Measurements from ENCODE around the gene IL22RA1.

The IL22RA1 gene

GRCh38 chr1:24102961-24103360 lies 40.0 kb downstream of the IL22RA1 start:
- TF ChIP-seq CTCF (IDR thresholded peaks at IDR 0.05; ENCODE audit: low read depth, low read length, missing control alignments) = no peak
- H3K4me3 ChIP-seq (replicated peaks; ENCODE audit: low read depth, low read length) = no peak overlapping the region
- no peak for DNase-seq (ENCODE audit: extremely low read depth, low read depth)

- DNase-seq (ENCODE audit: extremely low read depth, low read depth) = no peak
- no peak for TF ChIP-seq CTCF (IDR thresholded peaks at IDR 0.05; ENCODE audit: low read depth, low read length, missing control alignments)
- H3K4me3 ChIP-seq (replicated peaks; ENCODE audit: low read depth, low read length) = no peak overlapping the region
These were observed 40.9 kb downstream of the IL22RA1 start for GRCh38 chr1:24101796-24102586.

GRCh38 chr1:24100945-24101737 lies 41.8 kb downstream of the IL22RA1 start:
- H3K4me3 ChIP-seq (replicated peaks; ENCODE audit: low read depth, low read length) = no peak overlapping the region
- no peak for DNase-seq (ENCODE audit: extremely low read depth, low read depth)
- no peak for TF ChIP-seq CTCF (IDR thresholded peaks at IDR 0.05; ENCODE audit: low read depth, low read length, missing control alignments)

GRCh38 chr1:24098943-24099638 lies 43.8 kb downstream of the IL22RA1 start:
- DNase-seq (ENCODE audit: extremely low read depth, low read depth) = no peak
- TF ChIP-seq CTCF (IDR thresholded peaks at IDR 0.05; ENCODE audit: low read depth, low read length, missing control alignments) = no peak
- H3K4me3 ChIP-seq (replicated peaks; ENCODE audit: low read depth, low read length) = no peak overlapping the region

GRCh38 chr1:24098102-24098501 lies 44.8 kb downstream of the IL22RA1 start:
- TF ChIP-seq CTCF (IDR thresholded peaks at IDR 0.05; ENCODE audit: low read depth, low read length, missing control alignments) = no peak
- no peak for DNase-seq (ENCODE audit: extremely low read depth, low read depth)

GRCh38 chr1:24097663-24098062 lies 45.3 kb downstream of the IL22RA1 start:
- H3K4me3 ChIP-seq (replicated peaks; ENCODE audit: low read depth, low read length) = no peak overlapping the region
- no peak for TF ChIP-seq CTCF (IDR thresholded peaks at IDR 0.05; ENCODE audit: low read depth, low read length, missing control alignments)
- no peak for DNase-seq (ENCODE audit: extremely low read depth, low read depth)

More at GRCh38 chr1:24098102-24098501, 44.8 kb downstream of the IL22RA1 start:
- H3K4me3 ChIP-seq (replicated peaks; ENCODE audit: low read depth, low read length) = no peak overlapping the region
